HCT116 (cell line): Measurements from ENCODE around the gene AGER. TPM values are rescaled to one million over a fixed set of nuclear protein-coding genes. Genes with fewer than 3 reads are reported as not detected.

Experiments
- ATAC-seq: fragments of 200-7000 bp; cut with Tn5 transposase; 2 replicates; pipeline ENCODE4 v1.9.1; 2020; ENCODE audit warnings: mild to moderate bottlenecking, moderate library complexity
- BruUV-seq: library from RNA; stranded (reverse); fragments of 400-500 nt; replicated peaks from 2 replicates; lab custom pipeline; 2021; lab: Mats Ljungman, UMichigan
- CTCF ChIA-PET: fragments of 300-600 bp; sonication (Branson Sonifier 250); formaldehyde crosslinking; loops from one replicate; lab custom pipeline; 2021; ENCODE audit warnings: antibody characterized with exemption; lab: Charles Lee
- POLR2A ChIA-PET: fragments of 300-600, 350-600 bp; sonication (Branson Sonifier 250); formaldehyde crosslinking; loops from one replicate; lab custom pipeline; 2021; ENCODE audit warnings: antibody characterized with exemption; lab: Charles Lee
- RAD21 ChIA-PET, 2 experiments: fragments of 300-600 bp; sonication (Branson Sonifier 250); formaldehyde crosslinking; loops; one replicate each; lab custom pipeline; 2023; ENCODE audit warnings: low total read pairs in 2 of 2; ENCODE audit not compliant: uncharacterized antibody in 2 of 2, unreplicated experiment in 2 of 2, low non-redundant PET in 1 of 2; lab: Charles Lee
- DNase-seq: peaks from one replicate; pipeline ENCODE4 v3.0.0-alpha.2; 2010; ENCODE audit warnings: low read depth, low spot score
- H2AFZ ChIP-seq: fragments of 200-600 bp; shearing (Covaris generic), sonication (generic); 2 replicates; pipeline ENCODE4 v1.6.1; 2017; ENCODE audit warnings: low read depth, mixed run types, mixed read lengths, antibody characterized with exemption, low read length; ENCODE audit not compliant: poor library complexity, severe bottlenecking
- H3K27ac ChIP-seq: 2 replicates; pipeline ENCODE4 v1.5.1; 2012; ENCODE audit warnings: low read depth, low read length
- H3K27me3 ChIP-seq: fragments of 200-600 bp; sonication (generic); 2 replicates; pipeline ENCODE4 v1.6.1; 2016; ENCODE audit warnings: mixed run types, low read length, mixed read lengths; ENCODE audit not compliant: insufficient read depth
- H3K36me3 ChIP-seq, 2 experiments: fragments of 200-500 bp in 1 of 2; fragments of 200-600 bp in 1 of 2; sonication (Bioruptor generic) in 1 of 2; sonication (generic) in 1 of 2; 2 replicates each; pipeline versions ENCODE4 v1.5.1 to v1.6.1; 2014 to 2016; ENCODE audit warnings: low read length in 2 of 2, inconsistent platforms in 1 of 2, mixed read lengths in 1 of 2, mixed run types in 1 of 2; ENCODE audit not compliant: insufficient read depth in 2 of 2, control insufficient read depth in 1 of 2
- H3K4me1 ChIP-seq, 2 experiments: fragments of 200-600 bp in 1 of 2; sonication (generic) in 1 of 2; 2 replicates each; pipeline versions ENCODE4 v1.5.1 to v1.6.1; 2012 to 2017; ENCODE audit warnings: low read length in 2 of 2, inconsistent platforms in 1 of 2, mild to moderate bottlenecking in 1 of 2, mixed read lengths in 1 of 2, mixed run types in 1 of 2, moderate library complexity in 1 of 2; ENCODE audit not compliant: insufficient read depth in 2 of 2, control insufficient read depth in 1 of 2
- H3K4me2 ChIP-seq: fragments of 200-600 bp; sonication (generic); 2 replicates; pipeline ENCODE4 v1.6.1; 2017; ENCODE audit warnings: mixed run types, low read length, mixed read lengths
- H3K4me3 ChIP-seq, 2 experiments: fragments of 200-600 bp in 1 of 2; sonication (generic) in 1 of 2; replicated peaks in 1 of 2; 2 replicates each; pipeline ENCODE4 v1.5.1; 2011 to 2016; ENCODE audit warnings: low read length in 2 of 2, control low read depth in 1 of 2, low read depth in 1 of 2, mild to moderate bottlenecking in 1 of 2, mixed read lengths in 1 of 2, mixed run types in 1 of 2
- H3K79me2 ChIP-seq: fragments of 200-600 bp; sonication (generic); 2 replicates; pipeline ENCODE4 v1.6.1; 2017; ENCODE audit warnings: mild to moderate bottlenecking, mixed run types, low read length, moderate library complexity, mixed read lengths; ENCODE audit not compliant: insufficient read depth
- H3K9ac ChIP-seq: fragments of 200-600 bp; sonication (generic); 2 replicates; pipeline ENCODE4 v1.6.1; 2016; ENCODE audit warnings: low read length, mixed read lengths
- H3K9me2 ChIP-seq: fragments of 200-600 bp; sonication (generic), shearing (Covaris generic); 2 replicates; pipeline ENCODE4 v1.6.1; 2017; ENCODE audit warnings: mixed run types, mild to moderate bottlenecking, moderate library complexity; ENCODE audit not compliant: insufficient read depth
- H3K9me3 ChIP-seq, 2 experiments: fragments of 200-500 bp in 1 of 2; fragments of 200-600 bp in 1 of 2; sonication (Bioruptor generic) in 1 of 2; sonication (generic) in 1 of 2; 2 replicates each; pipeline ENCODE4 v1.6.1; 2014 to 2017; ENCODE audit warnings: low read length in 2 of 2, mixed read lengths in 2 of 2, inconsistent platforms in 1 of 2, low read depth in 1 of 2, mild to moderate bottlenecking in 1 of 2, mixed run types in 1 of 2, moderate library complexity in 1 of 2; ENCODE audit not compliant: control insufficient read depth in 1 of 2, insufficient read depth in 1 of 2
- H4K20me1 ChIP-seq: fragments of 200-600 bp; sonication (generic), shearing (Covaris generic); 2 replicates; pipeline ENCODE4 v1.6.1; 2017; ENCODE audit warnings: mixed run types, mild to moderate bottlenecking, moderate library complexity; ENCODE audit not compliant: insufficient read depth
- POLR2A ChIP-seq: IDR thresholded peaks from 2 replicates; pipeline ENCODE4 v1.7.0; 2011; ENCODE audit warnings: borderline replicate concordance; ENCODE audit not compliant: insufficient read depth, insufficient read length; ENCODE audit errors: extremely low read depth
- SRF ChIP-seq: IDR thresholded peaks from 2 replicates; pipeline ENCODE4 v1.6.1; 2012; ENCODE audit warnings: low read depth
- TCF7L2 ChIP-seq: IDR thresholded peaks from 2 replicates; pipeline ENCODE4 v1.7.0; 2011; ENCODE audit warnings: borderline replicate concordance, inconsistent platforms; ENCODE audit not compliant: insufficient read depth, insufficient read length; ENCODE audit errors: extremely low read depth
- YY1 ChIP-seq: IDR thresholded peaks from 2 replicates; pipeline ENCODE4 v1.6.1; 2011; ENCODE audit warnings: low read length, low read depth, moderate library complexity, mild to moderate bottlenecking; ENCODE audit not compliant: insufficient replicate concordance; ENCODE audit errors: extremely low read depth
- intact Hi-C: fragments of 100-400 bp; cut with micrococcal nuclease; formaldehyde crosslinking; loops from 2 replicates; pipeline ENCODE4 v1.10.0; 2022
- total RNA-seq: library from RNA; stranded (reverse); gene quantifications from one replicate; pipeline ENCODE4 v1.2.1, GENCODE V29; 2021; ENCODE audit not compliant: unreplicated experiment
- TF ChIP-seq, protein P1 (sequence below), 3 experiments: fragments of 200-600 bp in 1 of 3; sonication (generic) in 1 of 3; IDR thresholded peaks in 2 of 3; conservative IDR thresholded peaks in 1 of 3; 2 replicates each; pipeline ENCODE4 v1.5.1; 2012 to 2017; ENCODE audit warnings: low read depth in 2 of 3, low read length in 2 of 3, antibody characterized with exemption in 1 of 3, borderline replicate concordance in 1 of 3, control low read depth in 1 of 3, mild to moderate bottlenecking in 1 of 3, mixed read lengths in 1 of 3, mixed run types in 1 of 3, moderate library complexity in 1 of 3; ENCODE audit not compliant: insufficient read depth in 1 of 3

AGER gene
- total RNA-seq, 1 experiment from 2014 or later: 22.6 TPM

DNA sequence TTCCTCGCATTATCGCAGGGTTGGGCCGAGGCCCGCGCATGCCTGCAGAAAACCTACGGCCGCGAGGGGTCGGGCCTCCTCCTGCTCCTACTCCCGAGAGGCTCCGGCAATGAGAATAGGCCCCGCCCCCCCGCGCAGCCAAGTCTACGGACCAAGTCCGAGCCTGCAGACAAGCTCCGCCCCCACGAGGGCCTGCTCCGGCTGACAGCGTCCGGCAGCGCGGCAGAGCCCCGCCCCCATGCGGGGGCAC, 11.5 kb upstream of the AGER start:
- DNase-seq: peak; percentile 99
- Histone ChIP-seq H3K4me2 (peak overlapping the region; percentile 91), H3K4me3 (peak overlapping the region; percentile 70 to 76), H3K27me3 (no peaks in the 10 kb centered on the region), H3K4me1 (peaks cover 27 to 58% of the 10 kb centered on the region in 2 experiments), H3K27ac (peak overlapping the region; percentile 99), H3K9me3 (no peaks in the 10 kb centered on the region), H3K9me2 (no peaks in the 10 kb centered on the region), H3K79me2 (no peaks in the 10 kb centered on the region), H3K9ac (peak overlapping the region; percentile 97), H2AFZ (no peak overlapping the region), H3K36me3 (no peaks in the 10 kb centered on the region), H4K20me1 (no peaks in the 10 kb centered on the region)
- no TSS peak for BruUV-seq
- TF ChIP-seq POLR2A: peak; percentile 17
- peak; percentile 48 for TF ChIP-seq TCF7L2
- TF ChIP-seq, protein P1, sequence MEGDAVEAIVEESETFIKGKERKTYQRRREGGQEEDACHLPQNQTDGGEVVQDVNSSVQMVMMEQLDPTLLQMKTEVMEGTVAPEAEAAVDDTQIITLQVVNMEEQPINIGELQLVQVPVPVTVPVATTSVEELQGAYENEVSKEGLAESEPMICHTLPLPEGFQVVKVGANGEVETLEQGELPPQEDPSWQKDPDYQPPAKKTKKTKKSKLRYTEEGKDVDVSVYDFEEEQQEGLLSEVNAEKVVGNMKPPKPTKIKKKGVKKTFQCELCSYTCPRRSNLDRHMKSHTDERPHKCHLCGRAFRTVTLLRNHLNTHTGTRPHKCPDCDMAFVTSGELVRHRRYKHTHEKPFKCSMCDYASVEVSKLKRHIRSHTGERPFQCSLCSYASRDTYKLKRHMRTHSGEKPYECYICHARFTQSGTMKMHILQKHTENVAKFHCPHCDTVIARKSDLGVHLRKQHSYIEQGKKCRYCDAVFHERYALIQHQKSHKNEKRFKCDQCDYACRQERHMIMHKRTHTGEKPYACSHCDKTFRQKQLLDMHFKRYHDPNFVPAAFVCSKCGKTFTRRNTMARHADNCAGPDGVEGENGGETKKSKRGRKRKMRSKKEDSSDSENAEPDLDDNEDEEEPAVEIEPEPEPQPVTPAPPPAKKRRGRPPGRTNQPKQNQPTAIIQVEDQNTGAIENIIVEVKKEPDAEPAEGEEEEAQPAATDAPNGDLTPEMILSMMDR (IDR thresholded peaks at IDR 0.05 in 2 of 3, conservative IDR thresholded peaks at IDR 0.05 in 1 of 3; ENCODE audit: borderline replicate concordance in 1 of 3, insufficient read depth in 1 of 3, low read depth in 2 of 3, low read length in 2 of 3): peak in 1 of 3 experiments; percentile 54; a peak in 2 of 6 replicates
- peak; percentile 8 for TF ChIP-seq YY1
- TF ChIP-seq SRF: no peak
- intact Hi-C loops: loop anchor here (1.0 kb wide), 2 partner anchors 76 to 108 kb away; no protein-coding TSS in a partner anchor
- RAD21 ChIA-PET: interaction anchor here (0.5 to 1.2 kb wide), 5 partner anchors 42 to 92 kb away, joined by 3 to 6 read pairs (median 4); partner anchors contain the start of genes ATF6B (in 1 of the 2) and FKBPL (in 1 of the 2)
- CTCF ChIA-PET: interaction anchor here (0.7 to 1.5 kb wide), 11 partner anchors 10 to 880 kb away, joined by 3 to 18 read pairs (median 4); partner anchors contain the start of genes ABHD16A, ATF6B, FKBPL and HLA-DPB1
- POLR2A ChIA-PET: interaction anchor here (0.8 to 1.8 kb wide), 14 partner anchors 9 to 1122 kb away, joined by 3 to 11 read pairs (median 4); partner anchors contain the start of genes AGPAT1, ATF6B, DXO and FKBPL
- peak; percentile 88 for ATAC-seq
